Measurements from ENCODE around the gene RGL4.

GRCh38 chr22:23695571-23696325, 4.9 kb downstream of the RGL4 start:
- TF ChIP-seq CTCF (IDR thresholded peaks at IDR 0.05): no peak
- TF ChIP-seq POLR2A (IDR thresholded peaks at IDR 0.05): no peak
